Ishikawa (cell line): ENCODE results near the gene PDIA5.

Experiments
- CEBPB ChIP-seq: IDR thresholded peaks from 2 replicates; pipeline ENCODE4 v1.6.1; 2012
- CREB1 ChIP-seq: IDR thresholded peaks from 2 replicates; pipeline ENCODE4 v1.6.1; 2012; ENCODE audit warnings: low read depth
- EP300 ChIP-seq: IDR thresholded peaks from 2 replicates; pipeline ENCODE4 v1.6.1; 2012; ENCODE audit warnings: borderline replicate concordance
- RAD21 ChIP-seq: IDR thresholded peaks from 2 replicates; pipeline ENCODE4 v1.6.1; 2012; ENCODE audit warnings: low read depth
- TAF1 ChIP-seq: IDR thresholded peaks from 2 replicates; pipeline ENCODE4 v1.6.1; 2012; ENCODE audit warnings: low read depth, mild to moderate bottlenecking
- TEAD4 ChIP-seq: IDR thresholded peaks from 2 replicates; pipeline ENCODE4 v1.6.1; 2012
- YY1 ChIP-seq: IDR thresholded peaks from 2 replicates; pipeline ENCODE4 v1.6.1; 2012; ENCODE audit warnings: low read depth
- TF ChIP-seq, protein P1 (sequence below): IDR thresholded peaks from 2 replicates; pipeline ENCODE4 v1.6.1; 2012
- TF ChIP-seq, protein P2 (sequence below): IDR thresholded peaks from 2 replicates; pipeline ENCODE4 v1.6.1; 2012; ENCODE audit warnings: low read depth, mild to moderate bottlenecking
- TF ChIP-seq, protein P3 (sequence below): IDR thresholded peaks from 2 replicates; pipeline ENCODE4 v1.6.1; 2012

DNA sequence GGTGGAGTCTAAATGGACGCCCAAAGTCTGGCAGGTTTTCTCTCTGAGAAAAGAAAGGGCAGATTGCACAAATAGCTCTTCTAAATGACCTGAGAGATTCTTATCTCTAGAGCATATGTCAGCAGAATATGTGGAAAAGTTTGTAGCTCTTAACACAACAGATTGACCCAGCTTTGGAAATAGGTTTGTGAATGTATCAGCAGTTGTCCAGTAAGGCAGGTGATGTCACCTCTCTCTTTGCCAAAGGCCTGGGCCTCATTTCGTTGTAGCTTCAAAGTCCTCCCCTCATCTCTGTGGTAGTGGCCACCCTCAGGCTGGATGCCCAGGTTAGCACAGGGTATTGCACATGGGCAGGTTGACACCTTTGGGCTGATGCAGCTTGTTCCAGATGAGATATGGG lies 36.0 kb downstream of the PDIA5 start:
- TF ChIP-seq, protein P1, sequence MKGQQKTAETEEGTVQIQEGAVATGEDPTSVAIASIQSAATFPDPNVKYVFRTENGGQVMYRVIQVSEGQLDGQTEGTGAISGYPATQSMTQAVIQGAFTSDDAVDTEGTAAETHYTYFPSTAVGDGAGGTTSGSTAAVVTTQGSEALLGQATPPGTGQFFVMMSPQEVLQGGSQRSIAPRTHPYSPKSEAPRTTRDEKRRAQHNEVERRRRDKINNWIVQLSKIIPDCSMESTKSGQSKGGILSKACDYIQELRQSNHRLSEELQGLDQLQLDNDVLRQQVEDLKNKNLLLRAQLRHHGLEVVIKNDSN, result no peak
- TF ChIP-seq RAD21 (no peak), YY1 (no peak), CEBPB (no peak), EP300 (no peak), TAF1 (no peak), TEAD4 (no peak), CREB1 (no peak)
- TF ChIP-seq, protein P2, sequence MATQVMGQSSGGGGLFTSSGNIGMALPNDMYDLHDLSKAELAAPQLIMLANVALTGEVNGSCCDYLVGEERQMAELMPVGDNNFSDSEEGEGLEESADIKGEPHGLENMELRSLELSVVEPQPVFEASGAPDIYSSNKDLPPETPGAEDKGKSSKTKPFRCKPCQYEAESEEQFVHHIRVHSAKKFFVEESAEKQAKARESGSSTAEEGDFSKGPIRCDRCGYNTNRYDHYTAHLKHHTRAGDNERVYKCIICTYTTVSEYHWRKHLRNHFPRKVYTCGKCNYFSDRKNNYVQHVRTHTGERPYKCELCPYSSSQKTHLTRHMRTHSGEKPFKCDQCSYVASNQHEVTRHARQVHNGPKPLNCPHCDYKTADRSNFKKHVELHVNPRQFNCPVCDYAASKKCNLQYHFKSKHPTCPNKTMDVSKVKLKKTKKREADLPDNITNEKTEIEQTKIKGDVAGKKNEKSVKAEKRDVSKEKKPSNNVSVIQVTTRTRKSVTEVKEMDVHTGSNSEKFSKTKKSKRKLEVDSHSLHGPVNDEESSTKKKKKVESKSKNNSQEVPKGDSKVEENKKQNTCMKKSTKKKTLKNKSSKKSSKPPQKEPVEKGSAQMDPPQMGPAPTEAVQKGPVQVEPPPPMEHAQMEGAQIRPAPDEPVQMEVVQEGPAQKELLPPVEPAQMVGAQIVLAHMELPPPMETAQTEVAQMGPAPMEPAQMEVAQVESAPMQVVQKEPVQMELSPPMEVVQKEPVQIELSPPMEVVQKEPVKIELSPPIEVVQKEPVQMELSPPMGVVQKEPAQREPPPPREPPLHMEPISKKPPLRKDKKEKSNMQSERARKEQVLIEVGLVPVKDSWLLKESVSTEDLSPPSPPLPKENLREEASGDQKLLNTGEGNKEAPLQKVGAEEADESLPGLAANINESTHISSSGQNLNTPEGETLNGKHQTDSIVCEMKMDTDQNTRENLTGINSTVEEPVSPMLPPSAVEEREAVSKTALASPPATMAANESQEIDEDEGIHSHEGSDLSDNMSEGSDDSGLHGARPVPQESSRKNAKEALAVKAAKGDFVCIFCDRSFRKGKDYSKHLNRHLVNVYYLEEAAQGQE, result no peak
- TF ChIP-seq, protein P3, sequence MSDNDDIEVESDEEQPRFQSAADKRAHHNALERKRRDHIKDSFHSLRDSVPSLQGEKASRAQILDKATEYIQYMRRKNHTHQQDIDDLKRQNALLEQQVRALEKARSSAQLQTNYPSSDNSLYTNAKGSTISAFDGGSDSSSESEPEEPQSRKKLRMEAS, result no peak
